ENCODE results near the gene FAM227B.
"Not testable (repeated sequence)": the region's sequence is repeated elsewhere in the genome, so short reads cannot be mapped to it uniquely, and the experiment has no call there.

FAM227B gene

DNA sequence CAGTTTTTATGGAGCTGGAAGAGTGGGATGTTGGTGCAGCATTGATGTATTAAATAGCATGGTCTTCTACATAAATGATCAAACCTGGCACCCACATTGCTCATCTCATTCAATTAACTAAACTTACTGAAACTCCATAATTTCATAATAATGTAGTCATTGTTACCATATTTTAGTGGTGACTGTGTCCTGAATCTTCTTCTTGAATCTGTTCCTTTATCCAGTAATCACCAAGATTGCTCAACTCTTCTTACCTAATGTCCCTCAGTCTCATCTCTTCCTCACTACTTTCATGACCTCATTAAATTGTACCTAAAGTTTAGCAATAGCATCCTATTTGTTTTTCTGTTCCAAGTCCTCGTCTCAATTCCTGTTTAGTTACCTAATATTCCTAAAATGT, 127.8 kb downstream of the FAM227B start:
- DNase-seq, result no peak

DNA sequence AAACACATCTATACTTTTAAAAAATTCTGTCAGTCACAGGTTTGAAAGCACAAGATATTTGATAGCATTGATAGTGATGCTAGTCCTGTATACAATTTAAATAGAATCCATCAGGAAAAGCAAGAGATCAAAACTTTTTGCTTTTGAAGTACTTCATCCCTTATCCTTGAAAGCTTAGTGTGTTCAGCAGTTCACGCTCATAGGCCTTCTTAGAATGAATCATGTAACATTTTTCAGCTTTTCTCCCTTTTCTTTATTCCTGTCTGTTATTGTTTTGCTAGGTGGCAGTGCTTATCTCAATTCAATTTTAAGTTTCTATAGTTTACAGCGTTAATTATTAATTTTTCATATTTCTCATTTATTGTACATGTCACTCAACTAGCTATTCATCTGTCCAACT, 128.5 kb downstream of the FAM227B start:
- no peak for DNase-seq

DNA sequence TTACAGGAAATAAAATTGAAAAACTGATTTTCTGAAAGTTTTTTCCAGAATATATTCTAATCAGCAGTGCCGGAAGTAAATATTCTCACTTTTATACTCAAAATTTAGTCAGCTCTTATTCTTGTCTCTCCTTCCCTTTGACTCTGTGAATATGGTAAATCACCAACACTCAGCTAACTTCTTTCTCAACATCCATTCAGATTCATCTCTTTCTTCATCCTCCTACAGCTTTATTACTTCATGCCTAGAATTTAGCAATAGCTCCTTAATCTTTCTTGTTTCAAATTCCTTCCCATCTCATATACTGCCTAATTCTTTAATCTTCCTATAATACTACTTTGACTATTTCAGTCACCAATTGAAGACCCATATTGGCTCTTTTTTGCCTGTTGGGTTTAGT, 129.7 kb downstream of the FAM227B start:
- no peak for DNase-seq

DNA sequence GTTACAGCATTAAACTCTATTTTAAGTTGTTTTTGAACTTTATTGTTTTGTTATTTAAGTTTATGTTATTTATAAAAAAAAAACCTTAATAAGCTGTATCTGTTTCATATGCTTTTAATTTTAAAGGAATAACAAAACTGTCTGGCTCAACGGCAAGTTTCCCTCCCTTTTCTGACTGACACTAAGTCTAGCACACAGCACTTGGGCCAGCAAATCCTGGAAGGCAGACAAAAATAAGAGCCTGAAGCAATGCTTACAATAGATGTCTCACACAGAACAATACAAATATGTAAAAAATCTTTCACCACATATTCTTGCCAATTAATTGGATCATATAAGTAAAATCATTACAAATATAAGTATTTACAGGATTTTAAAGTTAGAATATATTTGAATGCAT, 135.2 kb downstream of the FAM227B start:
- not testable (repeated sequence) for DNase-seq

DNA sequence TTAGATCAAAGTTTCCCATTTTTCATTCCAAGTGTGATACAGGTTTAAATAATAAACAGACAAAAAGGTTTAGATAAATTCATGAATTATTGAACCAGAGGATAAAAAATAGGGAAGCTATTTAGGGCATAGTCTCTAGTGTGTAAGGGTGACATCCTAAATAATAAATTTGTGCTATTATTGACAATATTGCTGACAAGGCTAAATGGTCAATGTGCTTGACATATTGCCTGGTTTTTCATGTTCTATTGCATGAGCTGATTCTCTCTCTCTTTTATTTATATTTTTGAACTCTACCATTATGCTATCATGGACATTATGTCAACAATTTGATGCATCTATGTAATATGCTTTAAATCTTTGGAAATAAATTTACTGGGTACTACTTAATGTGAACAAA, 141.6 kb downstream of the FAM227B start:
- DNase-seq, result not testable (repeated sequence)

DNA sequence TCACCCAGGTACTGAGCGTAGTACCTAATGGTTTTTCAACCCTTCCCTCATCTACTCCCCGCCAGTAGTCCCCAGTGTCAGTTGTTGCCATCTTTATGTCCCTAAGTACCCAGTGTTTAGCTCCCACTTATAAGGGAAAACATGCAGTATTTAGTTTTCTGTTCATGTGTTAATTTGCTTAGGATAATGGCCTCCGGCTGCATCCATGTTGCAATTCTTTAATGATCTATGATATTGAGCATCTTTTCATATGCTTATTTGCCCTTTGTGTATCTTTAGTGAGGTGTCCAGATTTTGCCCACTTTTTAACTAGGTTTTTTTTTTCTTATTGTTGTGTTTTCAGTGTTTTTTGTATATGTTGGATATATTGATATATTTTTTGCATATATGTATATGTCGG, 142.6 kb downstream of the FAM227B start:
- not testable (repeated sequence) for DNase-seq

DNA sequence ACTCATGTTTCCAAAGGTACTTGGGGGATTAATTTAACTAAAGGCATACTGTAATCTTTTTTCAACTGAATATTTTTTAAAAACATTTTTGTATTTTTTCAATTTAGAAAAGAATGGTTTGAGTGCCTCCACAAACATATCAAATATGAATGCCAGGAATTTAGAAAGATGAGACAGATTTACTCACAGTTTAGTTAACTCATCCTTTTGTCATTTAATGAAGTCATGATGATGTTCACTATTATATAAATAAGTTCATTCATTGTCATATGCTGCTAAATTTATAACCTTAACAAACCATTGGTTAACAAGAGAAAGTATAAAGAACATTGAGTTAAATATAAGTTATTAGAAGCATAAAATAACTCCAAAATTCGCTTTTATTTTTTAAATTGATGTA, 147.6 kb downstream of the FAM227B start:
- no peak for DNase-seq

DNA sequence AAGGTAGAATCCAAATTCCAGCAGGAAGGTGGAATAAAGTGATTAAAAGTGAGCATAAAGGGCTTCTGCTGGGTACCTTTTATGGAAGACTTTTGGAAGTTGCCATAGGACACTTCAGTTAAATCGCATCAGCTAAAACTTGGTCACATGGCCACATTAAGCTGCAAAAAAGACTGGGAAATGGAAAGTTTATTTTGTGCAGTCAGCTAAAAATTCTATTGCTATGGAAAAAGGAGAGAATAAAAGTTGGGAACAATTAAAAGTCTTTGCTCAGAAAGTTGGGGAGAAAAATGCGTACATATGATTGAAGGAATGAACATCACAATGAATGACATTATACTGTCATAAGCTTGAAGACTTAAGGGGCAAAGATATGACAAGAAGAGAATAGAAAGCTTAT, 148.3 kb downstream of the FAM227B start:
- no peak for DNase-seq

DNA sequence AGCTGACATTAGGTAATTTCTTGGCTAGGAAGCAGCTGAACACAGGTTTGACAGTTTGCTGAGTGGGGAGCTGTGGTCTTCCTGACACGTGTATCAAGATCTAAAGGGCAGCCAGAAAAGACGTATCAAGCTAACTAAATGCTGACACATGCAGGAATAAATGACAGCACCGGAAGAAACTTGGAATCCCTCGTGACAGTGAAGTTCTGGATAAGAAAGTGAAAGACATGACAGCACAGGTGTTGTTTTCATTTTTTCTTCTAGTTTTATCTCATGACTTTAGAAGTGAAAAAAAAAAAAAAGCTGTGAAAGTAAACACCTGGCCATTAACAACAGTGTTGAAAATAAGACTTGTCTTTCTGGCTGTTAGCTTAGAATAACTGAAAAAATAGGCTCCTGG, 148.9 kb downstream of the FAM227B start:
- DNase-seq, result no peak

DNA sequence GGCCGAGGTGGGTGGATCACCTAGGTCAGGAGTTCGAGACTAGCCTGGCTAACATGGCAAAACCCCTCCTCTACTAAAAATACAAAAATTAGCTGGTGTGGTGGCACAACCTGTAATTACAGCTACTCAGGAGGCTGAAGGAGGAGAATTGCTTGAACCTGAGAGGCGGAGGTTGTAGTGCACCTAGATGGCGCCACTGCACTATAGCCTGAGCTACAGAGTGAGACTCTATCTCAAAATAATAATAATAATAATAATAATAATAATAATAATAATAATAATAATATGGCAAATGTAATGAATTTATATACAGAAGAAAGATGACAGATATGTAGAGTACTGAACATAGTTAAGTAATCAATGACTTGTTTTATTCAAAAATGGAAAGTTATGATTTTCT, 149.4 kb downstream of the FAM227B start:
- DNase-seq, result not testable (repeated sequence)

DNA sequence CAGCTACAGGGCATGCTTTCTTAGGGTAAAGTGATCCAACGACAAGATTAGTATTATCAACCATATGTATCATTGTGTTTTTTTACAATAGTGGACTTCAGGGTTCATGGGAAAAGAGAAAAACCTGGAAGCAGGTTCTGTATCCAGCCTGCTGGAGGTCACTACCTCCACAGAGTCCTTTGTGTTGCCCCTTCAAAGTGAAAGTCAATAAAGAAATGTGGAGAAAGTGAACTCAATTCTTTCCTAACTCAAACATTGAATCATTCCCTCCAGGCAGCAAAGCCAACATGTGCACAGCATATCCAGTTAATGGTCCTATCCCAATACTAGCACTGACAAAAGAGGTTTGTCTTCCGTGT, 152.2 kb downstream of the FAM227B start:
- no peak for DNase-seq

DNA sequence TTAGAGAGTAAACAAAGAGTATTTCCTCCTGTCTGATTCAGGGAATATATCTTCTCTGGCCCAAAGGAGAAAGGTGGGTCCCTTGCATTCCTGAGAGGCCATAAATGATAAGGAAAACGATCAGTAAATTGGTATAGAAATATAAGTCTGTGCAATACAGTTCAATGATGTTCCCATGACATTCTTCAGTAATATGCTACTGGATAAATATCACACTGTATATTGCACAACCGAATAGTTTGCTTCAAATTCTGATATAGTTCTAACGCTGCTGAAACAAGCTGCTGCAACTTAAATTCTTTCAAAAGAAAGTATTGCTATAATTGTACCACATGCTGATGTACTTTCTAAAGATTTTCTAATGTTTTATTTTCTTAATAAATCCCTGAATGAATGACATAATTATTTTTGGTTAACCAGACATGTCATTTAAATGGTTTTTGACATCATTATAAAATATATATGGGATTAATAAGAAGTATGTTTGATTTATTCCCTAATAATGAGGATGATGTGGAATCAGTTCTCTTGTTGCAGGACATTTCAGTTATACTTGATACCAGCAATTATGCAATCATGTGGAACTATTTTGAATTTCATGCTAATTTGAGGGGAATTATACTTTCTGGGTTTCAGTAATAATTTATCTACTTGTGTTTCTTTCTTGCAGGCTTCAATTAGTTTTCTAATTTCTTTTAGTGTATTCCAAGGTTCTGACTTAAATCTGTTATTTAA, 152.7 kb downstream of the FAM227B start:
- DNase-seq, result no peak

DNA sequence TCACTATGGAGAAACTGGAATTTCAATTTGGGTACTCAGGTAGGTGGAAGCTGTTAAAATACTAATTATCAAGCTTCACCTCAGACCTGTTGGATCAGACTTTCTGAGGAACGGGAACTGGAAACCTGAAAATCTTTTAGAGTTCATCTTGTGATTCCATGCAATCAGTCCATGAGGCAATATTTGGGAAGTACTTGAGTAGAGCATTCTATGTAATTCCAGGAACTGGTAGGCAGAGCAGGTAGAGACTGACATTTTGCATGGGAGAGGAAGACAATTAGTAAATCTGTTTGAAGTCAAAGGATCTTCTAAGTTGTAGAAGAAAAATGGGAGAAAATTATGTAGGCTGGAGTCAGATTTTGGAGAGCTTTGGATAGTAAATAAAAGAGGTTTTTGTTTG, 154.5 kb downstream of the FAM227B start:
- no peak for DNase-seq

DNA sequence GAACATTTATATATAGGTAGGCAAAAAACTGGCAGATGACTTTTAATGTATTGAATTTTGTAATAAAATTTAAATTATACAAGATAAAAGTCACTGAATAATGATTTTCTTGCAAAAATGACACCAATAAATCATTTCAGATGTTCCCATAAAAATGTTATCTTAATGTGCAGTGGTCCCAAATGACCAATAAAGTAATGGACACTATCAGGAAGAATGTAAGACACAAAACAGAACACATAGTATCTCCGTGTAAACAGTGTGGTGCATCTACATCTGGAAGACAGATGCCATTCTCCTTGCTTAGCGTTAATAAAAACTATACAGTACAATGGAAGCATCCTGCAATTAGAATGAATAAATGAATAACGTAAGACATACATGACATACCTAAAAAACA, 156.1 kb downstream of the FAM227B start:
- no peak for DNase-seq

DNA sequence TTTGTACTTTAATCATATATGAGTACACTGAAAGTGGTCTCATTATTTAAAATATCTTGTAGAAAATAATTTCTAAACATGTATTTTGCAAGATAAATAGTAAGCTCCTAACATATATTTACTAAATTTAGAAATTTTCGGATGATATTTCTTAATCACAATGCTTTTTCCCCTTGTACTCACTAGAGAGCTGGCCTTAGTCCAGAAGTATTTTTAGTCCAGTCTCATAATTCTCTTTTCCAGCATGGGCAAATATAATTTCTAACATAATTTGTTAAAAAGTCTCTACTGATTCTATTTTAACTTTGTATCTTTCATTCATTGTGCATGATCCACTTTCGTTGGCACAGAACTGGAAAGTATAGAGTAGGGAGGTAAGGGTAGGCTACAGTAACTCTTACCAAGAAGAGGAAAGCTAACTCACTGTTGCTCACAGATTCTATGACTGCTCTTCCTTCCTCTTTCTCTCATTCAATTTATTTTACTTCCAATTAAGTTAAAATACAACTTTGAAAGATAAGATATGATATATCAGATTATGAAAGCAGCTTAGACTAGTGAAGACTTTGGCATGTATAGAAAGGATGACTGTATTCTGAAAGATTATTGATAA, 158.3 kb downstream of the FAM227B start:
- DNase-seq, result no peak

DNA sequence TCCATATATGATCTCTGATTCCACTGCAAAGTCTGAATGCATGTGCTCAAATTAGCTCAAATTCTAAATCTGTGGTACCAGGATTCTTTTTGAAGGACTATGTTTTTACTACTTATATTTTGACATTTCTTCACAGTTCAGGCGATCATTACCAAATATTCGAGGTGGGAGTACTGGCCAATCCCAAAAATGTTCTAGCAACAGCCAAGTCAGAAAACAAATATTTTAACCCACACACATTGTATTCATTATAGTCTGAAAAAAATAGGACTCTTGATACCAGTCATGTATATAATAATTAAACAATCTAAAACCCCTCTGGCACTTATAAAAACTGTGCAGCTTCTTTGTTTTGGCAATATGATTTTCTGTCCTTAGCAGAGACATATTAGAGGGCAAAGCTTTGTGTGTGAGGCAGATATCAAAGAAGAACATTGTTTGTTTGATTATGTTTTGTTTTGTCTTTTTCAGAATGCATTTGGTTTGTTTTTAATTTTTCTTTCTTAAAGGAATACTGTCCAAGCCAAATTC, 160.1 kb downstream of the FAM227B start:
- DNase-seq, result no peak

DNA sequence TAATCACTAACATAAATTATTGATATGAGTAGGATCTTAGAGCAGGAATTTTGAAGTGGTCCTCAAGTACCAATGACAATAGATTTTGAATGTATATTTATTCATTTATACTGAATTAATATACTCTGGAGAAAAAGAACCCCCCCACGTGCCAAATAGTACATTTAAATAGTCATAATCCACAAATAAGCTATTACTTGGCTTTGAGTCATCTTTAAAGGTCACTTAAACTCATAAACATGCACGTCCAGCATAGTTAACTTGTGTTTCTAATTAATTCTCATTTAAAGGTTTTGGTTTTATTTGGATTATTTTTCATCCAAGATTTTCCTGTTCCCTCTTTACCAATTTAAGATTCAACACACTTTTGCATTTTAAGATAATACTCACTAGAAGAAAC, 162.5 kb downstream of the FAM227B start:
- no peak for DNase-seq

DNA sequence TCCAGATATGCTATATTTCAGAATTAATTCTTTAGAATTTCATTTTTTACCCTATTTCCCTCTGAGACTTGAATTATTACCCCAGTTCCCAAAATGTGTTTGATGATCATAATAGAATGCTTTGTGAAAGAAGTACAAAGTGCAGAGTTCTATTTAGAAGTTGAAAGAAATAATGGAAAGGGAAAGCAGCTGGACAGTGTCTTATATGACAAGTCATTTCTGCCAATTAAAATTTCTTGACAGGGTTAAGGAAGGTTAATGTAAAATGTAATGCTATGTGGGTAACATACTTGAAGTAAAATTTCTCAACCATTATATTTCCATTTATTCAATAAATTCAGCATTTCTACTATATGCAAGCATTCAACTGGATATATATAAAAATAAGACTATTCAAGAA, 164.5 kb downstream of the FAM227B start:
- no peak for DNase-seq

DNA sequence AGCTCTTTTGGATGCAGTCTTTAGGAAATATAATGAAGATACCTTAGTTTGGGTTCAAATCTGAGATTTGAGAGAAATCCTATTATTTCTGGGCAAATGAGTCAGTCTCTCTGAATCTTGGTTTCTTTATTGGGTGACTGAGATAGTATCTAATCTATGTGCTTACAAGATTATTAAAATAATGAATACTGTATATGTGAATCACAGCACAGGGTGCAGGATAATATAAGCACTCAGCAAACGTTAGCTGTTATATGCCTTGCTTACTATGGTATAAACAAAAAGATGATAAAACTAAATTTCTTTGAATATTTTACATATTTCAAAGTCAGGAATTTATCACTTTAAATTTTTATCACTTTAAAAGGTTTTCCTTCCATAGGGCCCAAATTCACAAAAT, 168.0 kb downstream of the FAM227B start:
- no peak for DNase-seq

DNA sequence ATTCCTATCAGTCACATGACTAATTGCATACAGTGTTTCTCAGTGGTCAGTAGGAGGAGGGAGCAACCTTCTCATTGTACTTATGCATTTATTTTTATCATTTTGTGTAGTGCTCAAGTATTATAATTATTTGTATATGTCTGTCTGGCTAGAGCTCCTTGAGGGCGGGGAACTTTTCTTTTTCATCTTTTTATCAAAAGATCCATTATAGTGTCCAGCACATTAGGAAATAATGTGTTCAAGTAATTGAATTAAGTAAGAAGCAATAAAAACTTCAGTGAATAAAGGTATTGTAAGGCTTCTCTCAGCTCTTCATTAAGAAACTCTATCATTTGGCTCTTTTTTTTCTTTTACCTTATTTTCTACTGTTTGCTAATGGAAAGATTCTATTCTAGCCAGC, 178.8 kb downstream of the FAM227B start:
- DNase-seq, result no peak

DNA sequence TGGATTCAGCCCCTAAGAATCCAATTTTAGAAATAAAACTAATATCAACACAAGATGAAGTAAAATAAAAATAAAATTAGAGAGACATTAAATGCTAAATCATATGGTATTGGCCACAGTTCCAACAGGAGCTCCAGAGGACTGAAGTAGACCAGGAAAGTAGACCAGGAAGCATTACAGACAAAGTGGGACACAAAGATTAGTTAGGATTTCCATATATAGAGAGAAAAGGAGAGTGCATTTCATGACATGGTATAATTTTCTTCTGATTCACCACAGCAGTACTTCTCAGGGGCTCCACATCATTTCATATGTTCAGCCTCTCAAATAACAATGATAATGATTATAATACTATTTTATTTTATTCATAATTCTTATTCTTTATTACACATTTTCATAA, 179.3 kb downstream of the FAM227B start:
- no peak for DNase-seq

DNA sequence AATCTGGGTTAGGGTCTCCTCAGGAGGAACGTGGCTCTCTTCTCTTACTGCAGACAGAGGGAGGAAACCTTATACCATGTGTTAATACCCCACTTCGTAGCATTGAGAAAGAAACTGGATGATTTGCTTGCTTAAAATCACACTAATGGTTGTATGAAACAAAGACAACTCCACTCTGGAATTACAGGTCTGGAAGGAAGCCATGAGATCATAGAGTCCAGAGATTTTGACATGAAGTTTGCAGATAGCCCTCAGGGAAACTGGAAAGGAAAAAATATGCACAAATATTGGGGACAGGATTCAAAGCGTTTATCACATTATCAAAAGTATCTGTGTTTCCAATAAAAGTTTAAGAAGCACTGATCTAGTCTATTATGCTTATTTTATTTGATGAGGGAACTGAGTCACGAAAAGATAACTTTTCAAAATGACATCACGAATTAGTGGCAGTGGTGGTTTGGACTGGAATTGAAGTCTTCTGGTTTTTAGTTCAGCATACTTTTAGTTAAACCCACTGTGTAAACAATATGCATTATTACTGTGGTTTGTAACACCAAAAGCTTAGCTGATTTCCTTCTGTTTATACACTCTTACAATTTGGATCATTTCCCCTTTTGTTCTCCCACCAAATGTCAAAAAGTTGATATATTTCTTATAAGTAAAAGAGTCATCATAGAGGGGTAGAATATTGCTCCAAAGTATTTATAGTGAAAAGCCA, 180.8 kb downstream of the FAM227B start:
- no peak for DNase-seq

DNA sequence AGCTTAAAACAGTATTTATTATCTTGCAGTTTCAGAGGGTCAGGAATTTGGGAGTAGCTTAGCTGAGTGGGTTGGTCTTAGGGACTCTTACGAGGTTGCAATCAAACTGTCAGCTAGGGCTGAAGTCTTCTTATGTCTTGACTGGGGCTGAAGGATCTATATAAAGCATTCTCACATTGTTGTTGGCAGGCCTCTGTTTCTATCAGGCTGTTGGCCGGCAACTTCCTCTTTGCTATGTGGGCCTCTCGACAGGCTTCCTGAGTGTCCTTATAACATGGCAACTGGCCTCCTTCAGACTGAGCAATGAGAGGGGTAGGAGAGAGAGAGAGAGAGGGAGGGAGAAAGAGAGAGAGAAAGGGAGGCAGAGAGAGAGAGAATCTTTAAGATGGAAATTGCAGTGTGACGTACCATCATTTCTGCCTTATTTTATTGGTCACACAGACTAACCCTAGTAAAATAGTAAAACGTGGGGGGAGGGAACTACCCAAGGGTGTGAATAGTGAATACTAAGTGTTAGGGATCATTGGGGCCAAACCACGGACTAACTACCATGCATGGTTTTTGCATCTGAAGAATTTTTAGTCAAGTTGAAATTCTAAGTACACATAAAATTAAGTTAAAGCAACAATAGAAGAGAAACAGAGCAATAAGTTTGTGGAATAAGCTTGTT, 181.5 kb downstream of the FAM227B start:
- no peak for DNase-seq

DNA sequence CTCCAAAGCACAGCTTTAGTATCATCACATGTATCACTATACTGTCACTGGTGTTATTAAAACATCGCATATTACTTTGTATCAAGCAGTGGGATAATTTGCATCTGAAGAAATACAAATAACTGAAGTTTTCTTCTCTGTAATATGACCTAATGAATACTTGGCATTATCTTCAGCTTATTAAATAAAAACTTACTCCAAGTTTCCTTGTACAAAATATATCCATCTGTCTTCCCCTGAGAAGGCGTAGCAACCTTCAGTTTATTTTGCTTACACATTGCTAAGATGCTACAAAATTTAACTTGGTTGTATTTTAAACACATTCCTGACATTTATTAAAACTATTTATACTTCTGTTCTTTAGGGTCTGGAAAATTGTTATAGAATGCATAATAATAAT, 183.9 kb downstream of the FAM227B start:
- no peak for DNase-seq

Measured in activated gamma-delta T cell (primary cell).